Caco-2 (cell line): ENCODE measurements around the gene SOHLH2. TPM values are rescaled to one million over a fixed set of nuclear protein-coding genes. Genes with fewer than 3 reads are reported as not detected.

ENCODE experiments used
- BruUV-seq: library from RNA; stranded (reverse); fragments of 400-500 nt; replicated peaks from 2 replicates; lab custom pipeline; 2021; lab: Mats Ljungman, UMichigan
- CTCF ChIA-PET: fragments of 300-600 bp; sonication (Branson Sonifier 250); formaldehyde crosslinking; loops from one replicate; lab custom pipeline; 2022; ENCODE audit warnings: antibody characterized with exemption; lab: Charles Lee
- POLR2A ChIA-PET: fragments of 300-600 bp; sonication (Branson Sonifier 250); formaldehyde crosslinking; loops from one replicate; lab custom pipeline; 2022; ENCODE audit warnings: antibody characterized with exemption; lab: Charles Lee
- DNase-seq, 2 experiments: peaks; one replicate each; pipeline versions ENCODE4 v3.0.0 to v3.0.0-alpha.2; 2020 to 2022
- H3K27me3 ChIP-seq: replicated peaks from 2 replicates; pipeline ENCODE4 v1.6.0; 2011; ENCODE audit warnings: low read length; ENCODE audit not compliant: control insufficient read depth, insufficient read depth
- H3K36me3 ChIP-seq: 2 replicates; pipeline ENCODE4 v1.5.1; 2011; ENCODE audit warnings: low read length; ENCODE audit not compliant: control insufficient read depth, insufficient read depth
- H3K4me1 ChIP-seq: fragments of 250-450 bp; sonication (Bioruptor Pico); 2 replicates; pipeline ENCODE4 v1.5.1; 2020; ENCODE audit warnings: mild to moderate bottlenecking
- H3K4me3 ChIP-seq: 2 replicates; pipeline ENCODE4 v1.5.1; 2011; ENCODE audit warnings: low read depth, mild to moderate bottlenecking, control low read depth, low read length
- H3K9me3 ChIP-seq: fragments of 250-450 bp; sonication (Bioruptor Pico); 2 replicates; pipeline ENCODE4 v1.5.1; 2020; ENCODE audit warnings: mild to moderate bottlenecking, moderate library complexity
- H3K27ac Mint-ChIP-seq: one replicate; pipeline ENCODE4 v1.8.0; 2022; ENCODE audit warnings: mixed read lengths; ENCODE audit not compliant: unreplicated experiment
- H3K27me3 Mint-ChIP-seq: one replicate; pipeline ENCODE4 v1.8.0; 2022; ENCODE audit warnings: mixed read lengths; ENCODE audit not compliant: insufficient read depth, unreplicated experiment
- H3K36me3 Mint-ChIP-seq: one replicate; pipeline ENCODE4 v1.8.0; 2022; ENCODE audit warnings: mild to moderate bottlenecking, mixed read lengths; ENCODE audit not compliant: insufficient read depth, unreplicated experiment
- H3K4me1 Mint-ChIP-seq: one replicate; pipeline ENCODE4 v1.8.0; 2022; ENCODE audit warnings: low read depth, mixed read lengths; ENCODE audit not compliant: unreplicated experiment
- H3K4me3 Mint-ChIP-seq: one replicate; pipeline ENCODE4 v1.8.0; 2022; ENCODE audit warnings: mild to moderate bottlenecking, moderate library complexity, mixed read lengths; ENCODE audit not compliant: unreplicated experiment
- H3K9me3 Mint-ChIP-seq: one replicate; pipeline ENCODE4 v1.8.0; 2022; ENCODE audit warnings: mixed read lengths; ENCODE audit not compliant: unreplicated experiment
- intact Hi-C: fragments of 100-400 bp; cut with micrococcal nuclease; formaldehyde crosslinking; loops from one replicate; pipeline ENCODE4 v1.10.0; 2022; ENCODE audit not compliant: unreplicated experiment
- total RNA-seq: library from RNA; stranded (reverse); gene quantifications from 2 replicates; pipeline ENCODE4 v1.2.3, GENCODE V29; 2022
- TF ChIP-seq, protein P1 (sequence below), 2 experiments: fragments of 200-600 bp in 1 of 2; IDR thresholded peaks; 1 replicate in 1 of 2; 2 replicates in 1 of 2; pipeline versions ENCODE4 v1.5.1 to v1.8.0; 2011 to 2022; ENCODE audit warnings: antibody characterized with exemption in 1 of 2, control low read depth in 1 of 2, inconsistent platforms in 1 of 2, low read depth in 1 of 2, low read length in 1 of 2, mild to moderate bottlenecking in 1 of 2, moderate library complexity in 1 of 2; ENCODE audit not compliant: insufficient read depth in 1 of 2, severe bottlenecking in 1 of 2, unreplicated experiment in 1 of 2

The SOHLH2 gene
- total RNA-seq, 1 experiment from 2014 or later: not detected

DNA sequence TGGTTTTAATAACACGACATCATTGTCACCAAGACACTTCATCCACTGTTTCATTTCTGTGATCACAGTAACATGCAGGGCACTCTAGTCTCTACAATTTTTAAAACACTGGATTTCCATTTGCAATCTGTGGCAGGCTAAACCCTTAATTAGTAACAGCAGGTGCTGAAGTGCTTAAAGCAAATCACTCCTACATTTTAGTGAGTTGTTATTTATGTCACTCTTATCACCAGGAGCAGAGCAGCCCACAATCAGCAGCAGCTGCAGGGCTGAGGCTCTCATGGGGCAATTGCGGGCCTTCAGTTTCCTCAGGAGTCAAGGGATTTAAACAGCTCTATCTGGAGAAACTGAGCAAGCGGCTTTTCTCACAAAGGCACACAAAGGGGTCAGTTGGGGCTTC, 1.6 kb downstream of the SOHLH2 start:
- Mint-ChIP-seq H3K9me3 (no peaks in the 10 kb centered on the region), H3K27ac (no peak overlapping the region), H3K27me3 (no peaks in the 10 kb centered on the region), H3K36me3 (no peaks in the 10 kb centered on the region), H3K4me3 (no peak overlapping the region), H3K4me1 (no peaks in the 10 kb centered on the region)
- no peaks in the 10 kb centered on the region for H3K9me3 ChIP-seq
- BruUV-seq: no TSS peak
- H3K36me3 ChIP-seq: no peaks in the 10 kb centered on the region
- H3K4me3 ChIP-seq: no peak overlapping the region
- H3K4me1 ChIP-seq: no peaks in the 10 kb centered on the region
- DNase-seq: no peak
- TF ChIP-seq, protein P1, sequence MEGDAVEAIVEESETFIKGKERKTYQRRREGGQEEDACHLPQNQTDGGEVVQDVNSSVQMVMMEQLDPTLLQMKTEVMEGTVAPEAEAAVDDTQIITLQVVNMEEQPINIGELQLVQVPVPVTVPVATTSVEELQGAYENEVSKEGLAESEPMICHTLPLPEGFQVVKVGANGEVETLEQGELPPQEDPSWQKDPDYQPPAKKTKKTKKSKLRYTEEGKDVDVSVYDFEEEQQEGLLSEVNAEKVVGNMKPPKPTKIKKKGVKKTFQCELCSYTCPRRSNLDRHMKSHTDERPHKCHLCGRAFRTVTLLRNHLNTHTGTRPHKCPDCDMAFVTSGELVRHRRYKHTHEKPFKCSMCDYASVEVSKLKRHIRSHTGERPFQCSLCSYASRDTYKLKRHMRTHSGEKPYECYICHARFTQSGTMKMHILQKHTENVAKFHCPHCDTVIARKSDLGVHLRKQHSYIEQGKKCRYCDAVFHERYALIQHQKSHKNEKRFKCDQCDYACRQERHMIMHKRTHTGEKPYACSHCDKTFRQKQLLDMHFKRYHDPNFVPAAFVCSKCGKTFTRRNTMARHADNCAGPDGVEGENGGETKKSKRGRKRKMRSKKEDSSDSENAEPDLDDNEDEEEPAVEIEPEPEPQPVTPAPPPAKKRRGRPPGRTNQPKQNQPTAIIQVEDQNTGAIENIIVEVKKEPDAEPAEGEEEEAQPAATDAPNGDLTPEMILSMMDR (IDR thresholded peaks at IDR 0.05; ENCODE audit: insufficient read depth in 1 of 2, low read depth in 1 of 2, low read length in 1 of 2, severe bottlenecking in 1 of 2, unreplicated experiment in 1 of 2): no peak
- intact Hi-C loops: no loop called here
- H3K27me3 ChIP-seq: no peaks in the 10 kb centered on the region
- CTCF ChIA-PET: no interaction called here
- POLR2A ChIA-PET: no interaction called here

DNA sequence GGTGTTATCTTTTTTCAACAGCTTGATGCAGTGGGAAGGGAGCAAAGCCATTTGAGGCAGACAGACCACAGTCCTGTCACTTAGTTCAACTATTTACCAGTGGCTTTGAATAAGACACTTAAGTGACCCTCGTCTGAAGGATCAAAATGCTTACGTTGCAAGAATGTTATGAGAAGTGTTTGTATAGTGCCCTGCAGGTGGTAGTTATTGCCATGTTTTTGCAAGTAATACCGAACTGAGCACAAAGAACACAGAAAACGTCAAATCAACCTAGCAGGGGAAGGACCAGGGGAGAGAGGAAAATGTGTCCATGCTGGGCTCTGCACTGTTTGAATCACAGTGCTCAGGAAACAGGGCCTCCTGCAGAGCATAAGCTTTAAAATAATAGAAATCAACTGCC, 2.8 kb downstream of the SOHLH2 start:
- TF ChIP-seq, protein P1 (IDR thresholded peaks at IDR 0.05; ENCODE audit: insufficient read depth in 1 of 2, low read depth in 1 of 2, low read length in 1 of 2, severe bottlenecking in 1 of 2, unreplicated experiment in 1 of 2): no peak
- Mint-ChIP-seq H3K4me3 (no peak overlapping the region), H3K27ac (no peak overlapping the region), H3K4me1 (no peaks in the 10 kb centered on the region), H3K27me3 (no peaks in the 10 kb centered on the region), H3K36me3 (no peaks in the 10 kb centered on the region), H3K9me3 (no peaks in the 10 kb centered on the region)
- intact Hi-C loops: no loop called here
- BruUV-seq: no TSS peak
- ChIA-PET POLR2A (no interaction called here), CTCF (no interaction called here)
- Histone ChIP-seq H3K4me1 (no peaks in the 10 kb centered on the region), H3K27me3 (no peaks in the 10 kb centered on the region), H3K36me3 (no peaks in the 10 kb centered on the region), H3K9me3 (no peaks in the 10 kb centered on the region), H3K4me3 (no peak overlapping the region)
- DNase-seq: no peak

DNA sequence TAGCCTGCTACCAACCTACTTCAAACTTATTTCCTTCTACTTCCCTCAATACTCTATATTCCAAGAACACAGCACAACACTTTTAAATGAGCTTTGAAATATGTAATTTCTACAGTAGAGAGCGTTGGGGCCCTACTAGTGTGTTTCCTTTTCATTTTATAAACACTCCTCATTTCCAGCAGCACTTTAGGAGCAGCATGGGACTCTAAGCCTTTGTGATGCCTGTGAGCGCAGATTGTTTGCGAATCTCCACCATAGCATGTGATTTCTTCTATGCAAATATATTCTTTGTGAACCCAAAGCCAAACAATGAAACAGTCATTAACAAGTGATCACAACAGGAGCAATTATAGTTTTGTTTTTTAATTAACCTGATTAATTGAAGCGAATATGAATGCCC, 3.6 kb downstream of the SOHLH2 start:
- H3K4me3 ChIP-seq: no peak overlapping the region
- no peak overlapping the region for H3K27ac Mint-ChIP-seq
- no TSS peak for BruUV-seq
- H3K9me3 Mint-ChIP-seq: no peaks in the 10 kb centered on the region
- ChIA-PET CTCF (no interaction called here), POLR2A (no interaction called here)
- no peaks in the 10 kb centered on the region for H3K36me3 Mint-ChIP-seq
- no peak for DNase-seq
- TF ChIP-seq, protein P1 (IDR thresholded peaks at IDR 0.05; ENCODE audit: insufficient read depth in 1 of 2, low read depth in 1 of 2, low read length in 1 of 2, severe bottlenecking in 1 of 2, unreplicated experiment in 1 of 2): no peak
- no peak overlapping the region for H3K4me3 Mint-ChIP-seq
- H3K4me1 ChIP-seq: no peaks in the 10 kb centered on the region
- H3K9me3 ChIP-seq: no peaks in the 10 kb centered on the region
- intact Hi-C loops: no loop called here
- no peaks in the 10 kb centered on the region for H3K27me3 ChIP-seq
- no peaks in the 10 kb centered on the region for H3K4me1 Mint-ChIP-seq
- H3K27me3 Mint-ChIP-seq: no peaks in the 10 kb centered on the region
- H3K36me3 ChIP-seq: no peaks in the 10 kb centered on the region
